ENCODE results near the gene QRICH2. TPM values are rescaled to one million over a fixed set of nuclear protein-coding genes. Genes with fewer than 3 reads are reported as not detected.

The QRICH2 gene
- total and polyA plus RNA-seq, 9 of the 15 experiments (the other 6 are each of a cell fraction or from before 2014, with no cell fraction given): 0.03 to 1.6 (median 0.81) TPM

DNA sequence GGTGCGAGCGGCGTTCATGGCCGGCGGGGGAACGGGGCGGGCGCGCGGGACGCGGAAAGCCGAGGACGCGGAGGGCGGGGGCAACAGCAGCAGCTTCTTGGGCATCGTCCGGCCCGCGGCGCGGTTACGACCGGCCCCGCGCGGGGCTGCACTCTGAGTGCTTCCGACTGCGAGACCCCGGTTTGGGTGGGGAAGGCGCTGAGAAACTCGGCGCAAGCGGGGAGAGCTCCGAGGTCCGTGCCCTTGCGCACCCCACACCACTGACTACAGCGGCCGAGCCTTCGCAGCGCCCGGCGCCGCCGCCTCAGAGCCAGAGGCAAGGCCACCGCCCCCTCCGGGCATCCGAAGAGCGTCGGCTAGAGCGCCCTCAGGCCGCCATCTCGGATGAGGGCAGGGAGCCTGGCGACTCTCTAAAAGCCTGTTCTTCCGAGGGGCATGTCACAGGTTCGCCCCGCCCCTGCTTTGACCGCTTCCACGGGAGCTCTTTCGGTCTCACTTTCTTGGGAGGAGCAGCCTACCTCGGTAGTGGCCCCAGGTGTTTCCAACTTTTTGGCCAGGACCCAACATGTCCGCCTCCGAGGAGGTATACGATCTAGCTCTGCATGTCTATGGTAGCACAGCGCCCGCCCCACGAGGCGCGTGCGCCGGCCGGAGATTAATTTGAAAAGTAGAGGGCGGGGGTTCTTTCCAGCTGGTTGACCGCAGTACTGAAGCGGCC is 45.7 kb upstream of the QRICH2 start, which contains the start of gene PRPSAP1 (continued):
- TF ChIP-seq, protein P1, sequence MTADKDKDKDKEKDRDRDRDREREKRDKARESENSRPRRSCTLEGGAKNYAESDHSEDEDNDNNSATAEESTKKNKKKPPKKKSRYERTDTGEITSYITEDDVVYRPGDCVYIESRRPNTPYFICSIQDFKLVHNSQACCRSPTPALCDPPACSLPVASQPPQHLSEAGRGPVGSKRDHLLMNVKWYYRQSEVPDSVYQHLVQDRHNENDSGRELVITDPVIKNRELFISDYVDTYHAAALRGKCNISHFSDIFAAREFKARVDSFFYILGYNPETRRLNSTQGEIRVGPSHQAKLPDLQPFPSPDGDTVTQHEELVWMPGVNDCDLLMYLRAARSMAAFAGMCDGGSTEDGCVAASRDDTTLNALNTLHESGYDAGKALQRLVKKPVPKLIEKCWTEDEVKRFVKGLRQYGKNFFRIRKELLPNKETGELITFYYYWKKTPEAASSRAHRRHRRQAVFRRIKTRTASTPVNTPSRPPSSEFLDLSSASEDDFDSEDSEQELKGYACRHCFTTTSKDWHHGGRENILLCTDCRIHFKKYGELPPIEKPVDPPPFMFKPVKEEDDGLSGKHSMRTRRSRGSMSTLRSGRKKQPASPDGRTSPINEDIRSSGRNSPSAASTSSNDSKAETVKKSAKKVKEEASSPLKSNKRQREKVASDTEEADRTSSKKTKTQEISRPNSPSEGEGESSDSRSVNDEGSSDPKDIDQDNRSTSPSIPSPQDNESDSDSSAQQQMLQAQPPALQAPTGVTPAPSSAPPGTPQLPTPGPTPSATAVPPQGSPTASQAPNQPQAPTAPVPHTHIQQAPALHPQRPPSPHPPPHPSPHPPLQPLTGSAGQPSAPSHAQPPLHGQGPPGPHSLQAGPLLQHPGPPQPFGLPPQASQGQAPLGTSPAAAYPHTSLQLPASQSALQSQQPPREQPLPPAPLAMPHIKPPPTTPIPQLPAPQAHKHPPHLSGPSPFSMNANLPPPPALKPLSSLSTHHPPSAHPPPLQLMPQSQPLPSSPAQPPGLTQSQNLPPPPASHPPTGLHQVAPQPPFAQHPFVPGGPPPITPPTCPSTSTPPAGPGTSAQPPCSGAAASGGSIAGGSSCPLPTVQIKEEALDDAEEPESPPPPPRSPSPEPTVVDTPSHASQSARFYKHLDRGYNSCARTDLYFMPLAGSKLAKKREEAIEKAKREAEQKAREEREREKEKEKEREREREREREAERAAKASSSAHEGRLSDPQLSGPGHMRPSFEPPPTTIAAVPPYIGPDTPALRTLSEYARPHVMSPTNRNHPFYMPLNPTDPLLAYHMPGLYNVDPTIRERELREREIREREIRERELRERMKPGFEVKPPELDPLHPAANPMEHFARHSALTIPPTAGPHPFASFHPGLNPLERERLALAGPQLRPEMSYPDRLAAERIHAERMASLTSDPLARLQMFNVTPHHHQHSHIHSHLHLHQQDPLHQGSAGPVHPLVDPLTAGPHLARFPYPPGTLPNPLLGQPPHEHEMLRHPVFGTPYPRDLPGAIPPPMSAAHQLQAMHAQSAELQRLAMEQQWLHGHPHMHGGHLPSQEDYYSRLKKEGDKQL (CRISPR knock-in tag; IDR thresholded peaks at IDR 0.05; ENCODE audit: borderline replicate concordance): no peak; the same call in 1 of the 2 replicates
- TF ChIP-seq L3MBTL2 (IDR thresholded peaks at IDR 0.05) (peak; percentile 74), MIER1 (IDR thresholded peaks at IDR 0.05; ENCODE audit: low read depth) (no peak), RFX1 (IDR thresholded peaks at IDR 0.05) (no peak), TBP (optimal IDR thresholded peaks at IDR 0.05; ENCODE audit: low read depth, low read length) (peak; percentile 89), HSF4 (CRISPR knock-in tag; IDR thresholded peaks at IDR 0.05; ENCODE audit: borderline replicate concordance) (no peak), XRCC4 (IDR thresholded peaks at IDR 0.05; ENCODE audit: extremely low read depth, insufficient read depth, insufficient read length) (no peak), ZBED1 (IDR thresholded peaks at IDR 0.05) (no peak), MCM5 (IDR thresholded peaks at IDR 0.05; ENCODE audit: low read depth) (no peak), MCM7 (IDR thresholded peaks at IDR 0.05) (no peak), EGR1 (conservative IDR thresholded peaks at IDR 0.05) (peak; percentile 59), CAMTA2 (CRISPR knock-in tag; conservative IDR thresholded peaks at IDR 0.05) (no peak), ZNF232 (CRISPR knock-in tag; IDR thresholded peaks at IDR 0.05) (no peak), ZNF586 (CRISPR knock-in tag; conservative IDR thresholded peaks at IDR 0.05) (no peak), MTA3 (IDR thresholded peaks at IDR 0.05; ENCODE audit: borderline replicate concordance) (peak; percentile 92)
- TF ChIP-seq, protein P2, sequence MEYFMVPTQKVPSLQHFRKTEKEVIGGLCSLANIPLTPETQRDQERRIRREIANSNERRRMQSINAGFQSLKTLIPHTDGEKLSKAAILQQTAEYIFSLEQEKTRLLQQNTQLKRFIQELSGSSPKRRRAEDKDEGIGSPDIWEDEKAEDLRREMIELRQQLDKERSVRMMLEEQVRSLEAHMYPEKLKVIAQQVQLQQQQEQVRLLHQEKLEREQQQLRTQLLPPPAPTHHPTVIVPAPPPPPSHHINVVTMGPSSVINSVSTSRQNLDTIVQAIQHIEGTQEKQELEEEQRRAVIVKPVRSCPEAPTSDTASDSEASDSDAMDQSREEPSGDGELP (CRISPR knock-in tag; IDR thresholded peaks at IDR 0.05; ENCODE audit: borderline replicate concordance): peak; percentile 99

Measured in K562 (cell line).